Ureter (tissue), 1 donor: ENCODE data around the gene PRKN. TPM values are rescaled to one million over a fixed set of nuclear protein-coding genes. Genes with fewer than 3 reads are reported as not detected.

Experiments
- DNase-seq: peaks from one replicate; pipeline ENCODE4 v3.0.0-alpha.2; 2020; ENCODE audit warnings: low spot score
- total RNA-seq: library from RNA; stranded (reverse); gene quantifications from one replicate; pipeline ENCODE4 v1.2.4, GENCODE V29; 2023
- donor health status: DM: yes; HTN: yes; CAD: no.

The PRKN gene
- total RNA-seq, 1 donor from 2014 or later = 12.1 TPM

DNA sequence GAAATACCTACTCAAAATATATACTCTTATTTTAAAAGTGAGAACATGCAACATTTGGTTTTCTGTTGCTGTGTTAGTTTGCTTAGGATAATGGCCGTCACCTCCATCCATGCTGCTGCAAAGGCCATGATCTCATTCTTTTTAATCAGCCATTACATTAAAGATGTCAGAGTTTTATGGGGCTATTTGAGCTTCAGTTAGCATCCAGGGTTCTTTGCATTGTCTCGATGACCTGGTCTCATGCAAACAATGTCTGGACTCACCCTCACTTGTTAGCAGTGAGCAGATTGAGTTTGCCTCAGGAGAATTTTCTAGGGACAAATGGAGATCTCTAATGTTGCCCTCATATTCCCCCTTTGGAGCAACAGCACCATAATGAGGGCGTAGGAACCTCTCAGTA is 995.0 kb downstream of the PRKN start:
- no peak for DNase-seq

DNA sequence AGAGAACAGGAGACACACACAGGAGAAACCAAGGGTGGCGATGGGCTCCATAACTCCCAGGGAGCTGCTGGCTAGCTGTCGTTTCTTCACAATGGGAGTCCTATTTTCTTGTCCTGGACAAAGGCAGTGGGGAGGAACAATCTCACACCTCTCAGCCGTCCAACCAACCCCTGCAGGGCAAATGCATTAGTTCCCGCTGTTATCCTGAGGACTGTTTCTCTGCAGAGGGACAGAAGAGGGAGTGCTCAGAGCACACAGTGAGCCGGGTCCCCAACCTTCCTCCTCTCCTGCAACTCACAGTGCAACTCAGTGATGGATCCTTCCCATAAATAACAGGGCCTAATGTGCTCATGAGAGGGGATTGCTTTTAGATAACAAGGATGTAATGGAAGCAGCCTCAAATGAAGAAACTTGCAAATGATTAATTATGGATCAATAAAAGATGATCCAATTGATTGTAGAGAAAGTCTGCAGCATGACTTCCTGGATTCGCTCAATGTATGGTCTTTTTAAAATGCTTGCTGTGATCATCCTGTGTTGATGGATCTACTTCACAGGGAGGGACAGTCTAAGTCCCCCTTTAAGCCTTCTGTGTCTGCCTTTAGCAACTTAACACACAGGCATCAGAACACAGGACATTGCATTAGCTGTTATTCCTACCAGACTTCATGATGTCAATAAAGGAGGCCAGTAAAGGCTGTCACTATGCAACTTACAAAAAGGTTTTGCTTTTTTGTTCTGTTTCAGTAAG is 1000.3 kb downstream of the PRKN start:
- DNase-seq = no peak

DNA sequence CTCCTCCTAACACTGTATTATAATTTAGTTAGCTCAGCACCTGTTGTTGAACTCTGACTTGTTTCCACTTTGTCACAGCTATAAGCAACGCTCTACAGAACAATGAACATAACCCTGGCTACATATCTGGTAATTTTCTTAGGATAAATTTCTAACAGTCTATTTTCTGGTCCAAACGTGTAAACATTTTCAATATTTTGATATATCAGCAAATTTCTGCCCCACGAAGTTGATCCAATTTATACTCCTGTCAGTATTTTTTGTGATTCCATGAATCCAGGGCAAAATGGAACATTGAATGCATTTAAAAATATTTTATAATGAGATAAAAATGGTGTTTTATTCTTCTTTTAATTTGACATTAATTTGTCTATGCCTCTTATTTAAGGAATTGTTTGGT is 1005.2 kb downstream of the PRKN start:
- no peak for DNase-seq

DNA sequence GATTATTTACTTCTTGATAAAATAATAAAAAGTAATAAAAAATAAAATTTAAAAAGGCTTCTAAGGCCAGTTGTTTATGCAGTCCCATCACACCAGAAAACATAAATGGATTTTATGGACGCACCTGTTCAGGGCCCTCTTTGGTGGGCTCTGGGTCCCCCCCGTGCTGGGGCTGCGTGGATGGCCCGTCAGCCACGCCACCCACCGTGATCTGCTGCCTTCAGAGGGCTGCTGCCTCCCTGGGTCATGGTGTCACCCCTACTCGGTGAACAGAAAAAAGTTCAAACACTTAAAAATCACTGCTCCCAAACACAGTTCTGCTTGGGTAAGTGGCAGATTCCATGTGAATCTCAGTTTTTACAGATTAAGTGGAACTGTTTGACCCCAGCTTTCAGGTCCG is 1006.1 kb downstream of the PRKN start:
- DNase-seq = no peak

DNA sequence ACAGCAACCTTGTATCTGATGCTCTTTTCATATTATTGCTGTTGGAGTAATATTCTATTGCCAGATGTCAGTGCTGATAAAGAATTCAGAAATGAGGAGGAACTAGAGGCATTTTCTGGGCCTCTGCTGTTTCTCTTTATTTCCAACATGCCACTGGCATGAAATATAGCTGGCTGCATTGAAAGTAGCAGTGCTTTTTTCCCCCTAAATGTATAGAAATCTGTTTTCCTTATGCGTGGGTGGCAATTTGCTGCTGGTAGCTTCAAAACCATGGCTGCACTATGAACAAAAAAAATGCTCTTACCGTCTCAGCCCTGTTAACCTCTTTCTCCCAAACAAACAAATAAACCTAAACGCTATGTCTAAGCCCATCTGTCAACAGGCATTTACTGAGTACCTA is 1011.4 kb downstream of the PRKN start:
- no peak for DNase-seq

DNA sequence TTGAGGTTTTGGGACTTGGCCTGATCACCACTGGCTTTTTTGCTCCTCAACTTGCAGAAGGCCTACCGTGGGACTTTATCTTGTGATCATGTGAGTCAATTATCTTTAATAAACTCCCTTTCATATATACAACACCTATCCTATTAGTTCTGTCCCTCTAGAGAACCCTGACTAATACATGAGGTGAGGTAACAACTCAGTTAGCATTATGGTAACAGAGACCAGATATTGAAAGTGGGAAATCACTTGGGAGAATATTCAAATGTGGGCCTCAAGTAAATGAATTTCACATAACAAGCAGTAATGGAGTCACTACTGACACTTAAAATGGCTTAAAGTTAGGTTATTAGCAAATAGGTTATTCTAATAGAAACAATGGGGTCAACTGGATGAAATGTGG is 1015.6 kb downstream of the PRKN start:
- no peak for DNase-seq

DNA sequence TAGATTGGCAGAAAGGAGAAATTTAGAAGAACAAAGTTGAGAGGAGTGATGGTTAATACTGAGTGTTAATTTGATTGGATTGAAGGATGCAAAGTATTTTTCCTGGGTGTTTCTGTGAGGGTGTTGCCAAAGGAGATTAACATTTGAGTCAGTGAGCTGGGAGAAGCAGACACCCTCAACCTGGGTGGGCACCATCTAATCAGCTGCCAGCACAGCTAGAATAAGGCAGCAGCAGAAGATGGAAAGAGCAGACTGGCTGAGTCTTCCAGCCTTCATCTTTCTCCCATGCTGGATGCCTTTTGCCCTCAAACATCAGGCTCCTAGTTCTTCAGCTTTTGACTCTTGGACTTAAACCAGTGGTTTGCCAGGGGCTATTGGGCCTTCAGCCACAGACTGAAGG is 1016.1 kb downstream of the PRKN start:
- DNase-seq = no peak

DNA sequence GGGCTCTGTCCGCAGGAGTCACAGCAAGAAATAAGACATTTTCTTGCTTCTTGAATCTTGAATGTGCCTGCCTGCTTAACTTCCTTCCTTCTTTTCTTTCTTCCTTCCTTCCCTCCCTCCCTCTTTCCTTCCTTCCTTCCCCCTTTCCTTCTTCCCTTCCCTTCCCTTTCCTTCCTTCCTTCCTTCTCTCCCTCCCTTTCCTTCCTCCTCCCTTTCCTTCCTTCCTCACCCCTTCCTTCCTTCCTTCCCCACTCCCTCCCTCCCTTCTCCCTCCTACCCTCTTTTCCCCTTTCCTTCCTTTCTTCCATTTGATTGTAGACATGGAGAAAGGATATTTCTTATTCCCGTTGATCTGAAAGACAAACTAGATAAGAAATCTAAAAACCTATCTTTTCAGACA is 1016.9 kb downstream of the PRKN start:
- DNase-seq = no peak

DNA sequence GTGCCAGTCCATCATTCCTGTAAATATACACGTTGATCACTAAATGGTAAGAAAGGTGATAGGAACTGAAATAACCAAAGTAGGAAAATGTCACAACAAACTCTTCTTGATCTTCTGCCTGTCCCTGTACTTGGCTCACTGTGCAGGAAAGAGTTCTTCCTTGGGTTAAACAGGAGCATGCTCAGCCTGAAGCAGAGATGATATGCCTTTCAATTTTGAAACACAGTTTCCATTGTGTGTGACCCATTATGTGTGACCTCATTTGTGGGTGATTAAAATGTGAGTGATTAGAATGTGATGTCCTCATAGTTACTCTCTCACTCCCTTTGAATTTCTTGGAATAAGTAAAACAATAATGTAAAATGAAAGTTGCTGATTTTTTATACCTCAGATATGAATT is 1026.5 kb downstream of the PRKN start:
- no peak for DNase-seq

DNA sequence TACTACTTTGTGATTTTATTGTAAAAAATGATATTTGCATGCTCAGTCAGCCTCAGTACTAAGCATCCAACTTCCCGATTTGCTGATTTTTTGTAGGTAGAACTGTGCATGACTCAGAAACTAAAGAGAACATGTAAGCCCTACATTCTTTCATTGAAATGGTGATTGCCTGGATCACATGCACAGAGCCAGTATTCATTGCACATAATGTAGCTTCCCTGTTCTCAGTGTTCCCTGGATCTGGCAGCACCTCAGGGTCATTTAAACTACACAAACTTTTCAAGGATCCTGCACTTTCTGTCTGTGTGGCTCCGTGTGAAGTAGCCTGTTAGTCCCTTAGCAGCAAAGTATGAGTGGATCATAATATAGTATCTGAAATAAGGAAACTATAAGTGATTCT is 1030.8 kb downstream of the PRKN start:
- no peak for DNase-seq

DNA sequence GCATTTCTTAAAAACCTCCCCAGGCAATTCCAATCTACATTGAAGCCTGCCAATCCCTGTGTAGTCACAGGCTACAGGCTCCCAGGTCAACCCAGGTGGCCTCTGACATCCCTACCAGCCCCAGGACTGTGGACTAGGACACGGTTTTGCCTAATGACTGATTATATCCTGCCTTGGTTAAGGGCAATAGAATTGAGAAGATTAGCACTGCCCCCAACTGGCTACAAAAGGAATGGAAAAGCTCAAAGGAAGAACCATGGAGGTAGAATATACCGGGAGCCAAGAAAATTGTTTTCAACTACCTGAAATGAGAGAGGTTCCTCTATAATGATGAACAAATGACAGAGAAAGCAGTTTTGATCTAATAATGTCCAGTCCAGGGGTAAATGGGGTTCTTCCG is 1032.6 kb downstream of the PRKN start:
- no peak for DNase-seq

DNA sequence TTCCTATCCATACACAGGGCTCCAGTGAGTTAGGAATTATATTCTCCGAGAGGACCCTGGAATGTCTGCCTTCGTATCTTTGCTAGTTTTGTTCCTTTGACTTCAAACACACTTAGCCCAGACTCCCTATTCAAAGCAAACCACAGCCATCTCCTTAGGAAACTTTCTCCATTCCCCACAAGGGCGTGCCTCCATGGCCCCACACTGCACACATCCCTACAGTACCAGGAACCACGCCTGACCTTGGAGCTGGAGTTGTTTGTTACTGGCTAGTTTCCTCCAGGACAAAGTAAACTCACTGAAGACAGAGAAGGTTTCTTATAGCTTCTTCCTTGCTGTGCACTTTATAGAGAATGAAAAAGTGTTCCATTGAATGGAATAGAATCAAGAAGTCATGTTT is 1040.9 kb downstream of the PRKN start:
- no peak for DNase-seq

DNA sequence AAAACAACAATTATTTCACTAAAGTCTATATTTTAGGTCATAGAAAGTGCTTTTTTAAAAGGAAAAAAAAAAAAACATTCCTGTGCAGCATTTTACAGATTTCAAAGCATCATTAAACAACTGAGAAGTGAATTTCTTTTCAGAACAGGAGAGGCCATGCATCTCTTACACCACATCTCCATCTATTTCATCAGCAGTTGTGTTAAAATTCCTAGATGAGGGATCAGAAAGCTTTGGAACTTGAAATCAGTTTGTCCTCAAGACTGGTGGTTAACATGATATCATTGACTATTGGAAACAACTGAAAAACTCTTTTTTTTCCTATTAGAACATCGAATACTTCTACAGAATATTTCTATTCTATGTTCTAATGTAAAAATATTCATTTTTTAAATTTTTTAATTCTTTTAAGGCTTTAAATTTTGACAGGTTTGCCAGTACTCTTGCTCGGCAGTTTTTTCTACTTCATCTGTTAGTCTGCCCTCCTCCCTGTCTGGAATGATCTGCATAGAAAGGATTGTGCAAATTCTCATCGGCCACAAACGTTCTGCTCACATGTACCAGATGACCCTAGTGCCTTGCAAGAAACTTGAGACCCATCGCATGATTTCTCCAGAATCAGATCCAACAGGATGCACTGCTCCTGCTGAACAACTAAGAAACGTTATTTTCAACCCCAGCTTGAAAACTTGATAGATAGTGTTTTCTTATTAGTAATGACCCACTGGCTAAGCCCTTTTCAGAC is 1042.7 kb downstream of the PRKN start:
- DNase-seq = no peak

DNA sequence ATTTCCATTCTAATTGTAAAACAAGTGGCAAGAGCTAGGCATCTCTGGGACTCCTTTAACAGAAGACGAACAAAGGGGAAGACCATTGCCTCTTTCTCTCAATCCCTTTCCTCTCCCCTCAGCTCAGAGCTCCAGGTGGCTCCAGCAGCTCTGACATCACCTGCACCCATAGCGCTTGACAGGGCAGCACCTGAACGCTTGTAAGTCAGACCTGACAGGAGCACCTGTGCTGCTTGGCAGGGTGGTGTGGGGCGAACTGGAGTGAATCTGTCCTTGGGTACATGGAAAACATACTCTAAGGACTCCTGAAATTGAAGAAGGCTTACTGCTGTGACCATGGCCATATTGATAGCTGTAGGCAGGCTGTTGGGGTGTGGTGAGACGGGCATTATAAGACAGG is 1044.2 kb downstream of the PRKN start:
- DNase-seq = no peak

DNA sequence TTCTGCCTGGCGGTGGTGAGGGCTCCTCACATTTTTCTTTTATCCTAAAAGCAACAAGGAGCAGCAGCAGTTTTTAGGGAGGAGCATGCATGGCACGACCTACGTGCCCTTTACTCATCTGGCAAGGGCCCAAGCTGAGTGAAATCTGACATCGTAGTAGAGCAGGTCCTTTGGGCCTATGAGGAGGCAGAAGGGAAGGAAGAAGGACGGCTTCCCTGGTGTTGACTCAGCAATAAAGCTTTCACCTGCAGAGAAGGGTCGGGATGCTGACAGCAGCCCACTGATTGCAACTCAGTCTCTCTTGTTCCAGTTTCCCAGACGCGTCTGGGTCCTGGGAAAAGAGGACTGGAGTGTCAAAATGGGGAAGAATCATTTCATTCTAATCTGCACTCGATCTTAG is 1044.6 kb downstream of the PRKN start:
- no peak for DNase-seq

DNA sequence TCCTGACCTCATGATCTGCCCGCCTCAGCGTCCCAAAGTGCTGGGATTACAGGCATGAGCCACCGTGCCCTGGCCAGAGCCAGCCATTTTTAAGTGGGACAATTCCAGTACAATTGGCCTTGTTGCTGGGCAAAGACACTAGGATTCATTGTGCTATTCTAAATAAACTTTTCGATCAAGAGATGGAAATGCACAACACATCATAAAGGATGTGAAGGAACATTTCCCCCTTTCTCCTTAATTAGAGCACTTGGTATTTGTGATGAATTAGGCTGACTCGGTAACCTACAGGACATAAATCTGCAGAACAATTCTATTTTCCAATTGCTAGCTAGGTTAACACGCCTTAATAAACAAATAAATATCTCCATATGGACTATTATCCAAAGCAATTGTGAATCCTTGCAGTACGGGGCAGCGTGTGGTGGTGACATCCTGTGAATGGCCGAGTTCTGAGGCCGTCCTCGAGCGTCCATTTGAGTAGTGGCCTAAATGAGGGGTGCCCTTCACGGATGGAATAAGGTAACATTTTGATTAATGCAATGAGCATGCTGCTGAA is 1047.5 kb downstream of the PRKN start:
- DNase-seq = no peak

DNA sequence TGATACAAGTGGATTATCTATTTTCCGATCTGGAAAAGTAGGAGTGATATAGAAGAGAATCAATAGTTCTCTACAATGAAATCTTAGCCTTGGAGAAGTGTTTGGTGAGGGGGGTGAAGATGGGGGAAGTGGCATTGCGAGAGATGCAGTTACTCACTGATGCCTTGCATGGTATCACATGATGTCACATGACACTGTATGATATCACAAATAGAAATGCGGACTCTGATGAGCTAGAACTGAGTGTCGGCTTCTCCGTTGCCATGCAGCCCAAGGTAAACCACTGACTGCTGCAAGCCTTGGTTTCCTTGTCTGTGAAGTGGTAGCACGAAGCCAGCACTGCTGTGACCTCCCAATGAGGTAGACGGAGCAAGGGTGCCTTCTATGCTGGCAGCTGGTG is 1050.4 kb downstream of the PRKN start:
- no peak for DNase-seq

DNA sequence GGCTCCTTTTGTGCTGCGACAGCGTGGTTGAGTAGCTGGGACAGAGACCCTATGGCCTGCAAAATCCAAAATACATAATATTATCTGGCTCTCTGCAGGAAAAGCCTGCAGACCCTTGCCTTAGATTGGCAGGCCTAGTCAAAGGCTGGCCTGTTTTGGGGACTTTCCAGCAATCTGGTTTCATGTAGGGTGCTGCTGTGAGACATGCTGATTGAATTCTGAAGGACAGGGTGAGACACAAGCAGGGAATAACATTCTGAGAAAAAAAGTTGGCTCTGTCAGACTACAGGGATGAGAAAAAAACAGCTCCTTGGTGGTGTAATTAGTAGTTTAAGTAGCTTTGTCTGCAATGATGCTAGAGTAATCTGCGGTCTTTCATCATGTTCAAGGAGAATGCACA is 1051.0 kb downstream of the PRKN start:
- DNase-seq = no peak

DNA sequence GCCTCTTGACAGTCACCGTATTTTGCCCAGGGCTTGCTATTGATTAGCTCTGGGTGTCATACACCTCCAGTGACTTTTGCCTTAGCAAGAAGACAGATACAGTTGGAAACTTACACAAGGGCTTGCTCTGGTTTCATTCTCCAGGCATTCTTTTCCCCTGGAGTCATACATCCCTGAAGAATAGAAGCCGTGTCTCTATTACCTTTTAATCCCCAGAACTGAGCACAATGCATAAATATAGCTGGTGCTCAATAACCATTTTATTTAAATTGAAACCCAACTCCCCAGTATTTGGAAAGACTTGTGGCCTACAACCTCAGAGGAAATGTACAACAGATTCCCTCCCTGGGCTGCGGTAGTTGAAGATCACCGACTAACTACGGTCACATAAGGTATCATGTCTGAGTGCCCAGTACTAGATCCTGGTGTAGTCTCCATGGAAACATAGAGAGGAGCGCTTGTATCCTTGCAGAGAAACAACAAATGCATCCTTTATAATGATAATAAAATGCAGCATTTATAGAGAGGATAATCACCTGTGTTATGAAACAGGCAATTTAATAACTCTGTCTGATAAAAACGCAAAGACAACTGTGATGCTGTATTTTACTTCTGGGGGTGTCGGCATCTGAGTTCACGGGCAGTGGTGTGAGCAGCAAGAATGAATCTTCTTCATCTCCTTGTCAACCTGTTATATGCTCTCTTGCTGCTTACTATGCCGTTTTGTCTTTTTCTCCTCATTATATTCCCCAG is 1052.5 kb downstream of the PRKN start:
- DNase-seq = no peak

DNA sequence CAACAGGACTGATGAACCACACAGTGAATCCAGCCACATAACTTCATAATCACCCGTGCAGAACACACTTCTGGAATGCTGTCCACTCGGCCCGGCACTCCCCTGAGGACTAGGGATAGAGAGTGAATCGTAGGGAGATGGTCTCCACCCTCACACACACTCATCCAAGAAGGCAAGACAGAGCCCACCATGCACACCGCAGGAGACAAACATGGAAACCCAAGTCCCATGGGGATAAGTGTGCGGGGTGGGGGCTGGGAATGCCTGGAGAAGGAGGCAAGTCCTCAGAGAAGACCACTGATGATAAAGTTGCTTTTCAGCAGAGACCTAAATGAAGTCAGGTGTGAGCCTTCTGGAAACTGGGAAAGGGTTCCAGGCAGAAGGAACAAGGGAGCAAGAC is 1054.5 kb downstream of the PRKN start:
- DNase-seq = no peak

DNA sequence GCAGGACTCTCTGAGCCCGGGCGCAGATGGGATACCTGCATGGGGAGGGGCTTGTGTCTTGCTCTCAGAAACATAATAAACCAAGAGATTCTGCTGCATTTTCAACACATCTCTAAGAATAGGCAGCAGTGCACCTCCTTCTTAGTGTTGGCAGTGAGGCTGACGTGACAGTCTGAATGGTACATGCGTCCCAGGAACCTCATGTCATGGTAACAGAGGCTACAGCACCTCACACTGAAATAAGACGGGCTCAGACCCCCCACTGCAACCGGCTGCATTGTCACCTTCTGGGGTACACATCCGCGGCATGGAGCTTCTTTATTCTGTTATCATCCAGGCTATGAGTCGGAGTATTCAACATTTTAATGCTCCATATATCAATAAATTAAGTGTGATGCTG is 1056.4 kb downstream of the PRKN start:
- no peak for DNase-seq

DNA sequence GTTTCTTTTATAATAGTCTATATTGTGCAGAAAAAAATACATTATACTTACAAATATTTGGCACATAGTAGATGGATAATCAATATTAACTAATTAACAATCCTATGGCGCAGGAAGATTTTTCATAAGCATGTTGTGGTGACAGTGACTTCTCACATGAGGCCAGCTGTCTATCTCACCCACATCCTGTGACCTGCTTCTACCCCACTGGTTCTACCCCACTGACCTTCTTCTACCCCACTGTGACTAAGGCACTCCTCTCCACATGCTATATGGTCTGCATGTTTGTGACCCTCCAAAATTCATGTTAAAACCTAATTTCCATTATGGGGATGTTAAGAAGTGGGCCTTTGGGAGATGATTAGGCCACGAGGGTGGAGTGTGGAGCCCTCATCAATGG is 1058.9 kb downstream of the PRKN start:
- DNase-seq = no peak

DNA sequence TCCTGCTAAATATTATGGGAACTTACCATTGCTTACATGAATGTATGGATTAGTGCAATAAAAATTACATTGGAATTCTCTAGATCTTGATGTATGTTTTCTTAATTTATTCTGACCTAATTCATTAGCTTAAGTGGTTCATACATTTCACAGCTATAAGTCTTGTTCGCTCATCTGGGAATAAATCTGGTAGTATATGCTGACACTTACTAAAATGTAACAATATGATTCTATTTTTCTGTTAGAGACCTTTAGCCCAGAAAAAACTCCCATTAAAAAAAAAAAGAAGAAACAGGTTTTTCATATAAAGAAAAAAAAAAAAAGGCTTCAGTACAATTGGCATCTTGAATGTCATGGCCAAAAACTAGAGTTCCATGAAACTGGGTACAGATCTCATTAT is 1059.6 kb downstream of the PRKN start:
- no peak for DNase-seq
